ENCODE data around the gene KHDRBS1. TPM values are rescaled to one million over a fixed set of nuclear protein-coding genes. Genes with fewer than 3 reads are reported as not detected.
A peak's percentile ranks its signal among the peaks of the same experiment; 100 is the strongest.

Gene KHDRBS1
- total and polyA plus RNA-seq, 9 of the 15 experiments (the other 6 are each of a cell fraction or from before 2014, with no cell fraction given), result 48.4 to 257 (median 114) TPM

DNA sequence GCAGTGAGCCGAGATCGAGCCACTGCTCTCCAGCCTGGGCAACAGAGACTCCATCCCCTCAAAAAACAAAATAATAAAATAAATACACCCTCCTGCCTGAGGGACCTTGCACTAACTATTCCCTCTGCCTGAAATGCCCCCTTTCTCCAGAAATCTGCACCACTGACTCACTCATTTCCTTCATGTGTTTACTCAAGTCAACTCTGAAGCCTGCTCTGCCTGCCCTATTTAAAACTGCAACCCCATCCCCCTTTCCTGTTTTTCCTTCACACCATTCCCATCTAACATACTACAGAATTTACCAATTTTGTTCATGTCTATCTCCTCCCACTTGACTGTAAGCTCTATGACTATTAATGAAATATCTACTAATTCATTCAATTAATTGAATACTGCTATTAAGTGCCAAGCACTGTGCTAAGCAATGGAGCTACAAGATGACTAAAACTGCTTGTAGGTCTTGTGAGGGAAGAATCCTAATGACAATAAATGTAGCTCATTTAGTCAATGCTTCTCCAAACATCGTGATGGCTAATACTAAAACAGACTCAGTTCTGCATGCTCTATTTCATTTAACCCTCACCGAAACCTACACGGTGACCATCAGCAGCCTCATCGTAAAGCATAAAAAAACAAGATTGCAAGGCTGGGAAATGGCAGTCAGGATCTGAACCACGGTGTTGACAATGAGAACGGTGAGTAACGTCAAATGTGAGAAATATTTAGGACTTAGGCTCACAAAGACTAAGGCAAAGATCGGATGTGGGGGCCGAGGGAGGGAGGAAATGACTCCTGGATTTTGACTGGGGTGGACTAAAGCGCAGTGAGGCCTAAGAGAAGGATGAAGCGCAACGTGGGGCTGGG, 58.3 kb downstream of the KHDRBS1 start (continued):
- no peak for TF ChIP-seq ELF1 (tag; IDR thresholded peaks at IDR 0.05)
- no peak for TF ChIP-seq ARID2 (IDR thresholded peaks at IDR 0.05)
- TF ChIP-seq SAFB2 (IDR thresholded peaks at IDR 0.05; ENCODE audit: borderline replicate concordance, low read depth, low read length, severe bottlenecking), result no peak
- TF ChIP-seq DIDO1 (tag; IDR thresholded peaks at IDR 0.05; ENCODE audit: low read depth), result no peak
- no peak for TF ChIP-seq GABPB2 (CRISPR knock-in tag; conservative IDR thresholded peaks at IDR 0.05)
- no peak for TF ChIP-seq NR2C2 (CRISPR knock-in tag; IDR thresholded peaks at IDR 0.05)
- 0 out of 2 replicates have a peak, but pooled peaks have one; percentile 23 for TF ChIP-seq NR2C2 (tag; IDR thresholded peaks at IDR 0.05)
- TF ChIP-seq, protein P1, sequence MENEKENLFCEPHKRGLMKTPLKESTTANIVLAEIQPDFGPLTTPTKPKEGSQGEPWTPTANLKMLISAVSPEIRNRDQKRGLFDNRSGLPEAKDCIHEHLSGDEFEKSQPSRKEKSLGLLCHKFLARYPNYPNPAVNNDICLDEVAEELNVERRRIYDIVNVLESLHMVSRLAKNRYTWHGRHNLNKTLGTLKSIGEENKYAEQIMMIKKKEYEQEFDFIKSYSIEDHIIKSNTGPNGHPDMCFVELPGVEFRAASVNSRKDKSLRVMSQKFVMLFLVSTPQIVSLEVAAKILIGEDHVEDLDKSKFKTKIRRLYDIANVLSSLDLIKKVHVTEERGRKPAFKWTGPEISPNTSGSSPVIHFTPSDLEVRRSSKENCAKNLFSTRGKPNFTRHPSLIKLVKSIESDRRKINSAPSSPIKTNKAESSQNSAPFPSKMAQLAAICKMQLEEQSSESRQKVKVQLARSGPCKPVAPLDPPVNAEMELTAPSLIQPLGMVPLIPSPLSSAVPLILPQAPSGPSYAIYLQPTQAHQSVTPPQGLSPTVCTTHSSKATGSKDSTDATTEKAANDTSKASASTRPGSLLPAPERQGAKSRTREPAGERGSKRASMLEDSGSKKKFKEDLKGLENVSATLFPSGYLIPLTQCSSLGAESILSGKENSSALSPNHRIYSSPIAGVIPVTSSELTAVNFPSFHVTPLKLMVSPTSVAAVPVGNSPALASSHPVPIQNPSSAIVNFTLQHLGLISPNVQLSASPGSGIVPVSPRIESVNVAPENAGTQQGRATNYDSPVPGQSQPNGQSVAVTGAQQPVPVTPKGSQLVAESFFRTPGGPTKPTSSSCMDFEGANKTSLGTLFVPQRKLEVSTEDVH (IDR thresholded peaks at IDR 0.05; ENCODE audit: low read depth, partially characterized antibody), result no peak
- TF ChIP-seq POLR2H (tag; IDR thresholded peaks at IDR 0.05; ENCODE audit: low read depth), result 0 out of 2 replicates have a peak, but pooled peaks have one; percentile 2
- TF ChIP-seq, protein P2, sequence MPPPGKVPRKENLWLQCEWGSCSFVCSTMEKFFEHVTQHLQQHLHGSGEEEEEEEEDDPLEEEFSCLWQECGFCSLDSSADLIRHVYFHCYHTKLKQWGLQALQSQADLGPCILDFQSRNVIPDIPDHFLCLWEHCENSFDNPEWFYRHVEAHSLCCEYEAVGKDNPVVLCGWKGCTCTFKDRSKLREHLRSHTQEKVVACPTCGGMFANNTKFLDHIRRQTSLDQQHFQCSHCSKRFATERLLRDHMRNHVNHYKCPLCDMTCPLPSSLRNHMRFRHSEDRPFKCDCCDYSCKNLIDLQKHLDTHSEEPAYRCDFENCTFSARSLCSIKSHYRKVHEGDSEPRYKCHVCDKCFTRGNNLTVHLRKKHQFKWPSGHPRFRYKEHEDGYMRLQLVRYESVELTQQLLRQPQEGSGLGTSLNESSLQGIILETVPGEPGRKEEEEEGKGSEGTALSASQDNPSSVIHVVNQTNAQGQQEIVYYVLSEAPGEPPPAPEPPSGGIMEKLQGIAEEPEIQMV (tag; conservative IDR thresholded peaks at IDR 0.05; ENCODE audit: low read depth), result no peak
- no peak for TF ChIP-seq DNMT1 (IDR thresholded peaks at IDR 0.05)
- TF ChIP-seq FOXA3 (CRISPR knock-in tag; conservative IDR thresholded peaks at IDR 0.05 in 1 of 2, IDR thresholded peaks at IDR 0.05 in 1 of 2), result peak; percentile 10 to 14; a peak in 1 of 4 replicates
- TF ChIP-seq STAG1 (CRISPR knock-in tag; IDR thresholded peaks at IDR 0.05; ENCODE audit: borderline replicate concordance), result no peak
- TF ChIP-seq SUPT5H (IDR thresholded peaks at IDR 0.05), result no peak
- TF ChIP-seq, protein P3, sequence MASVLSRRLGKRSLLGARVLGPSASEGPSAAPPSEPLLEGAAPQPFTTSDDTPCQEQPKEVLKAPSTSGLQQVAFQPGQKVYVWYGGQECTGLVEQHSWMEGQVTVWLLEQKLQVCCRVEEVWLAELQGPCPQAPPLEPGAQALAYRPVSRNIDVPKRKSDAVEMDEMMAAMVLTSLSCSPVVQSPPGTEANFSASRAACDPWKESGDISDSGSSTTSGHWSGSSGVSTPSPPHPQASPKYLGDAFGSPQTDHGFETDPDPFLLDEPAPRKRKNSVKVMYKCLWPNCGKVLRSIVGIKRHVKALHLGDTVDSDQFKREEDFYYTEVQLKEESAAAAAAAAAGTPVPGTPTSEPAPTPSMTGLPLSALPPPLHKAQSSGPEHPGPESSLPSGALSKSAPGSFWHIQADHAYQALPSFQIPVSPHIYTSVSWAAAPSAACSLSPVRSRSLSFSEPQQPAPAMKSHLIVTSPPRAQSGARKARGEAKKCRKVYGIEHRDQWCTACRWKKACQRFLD (CRISPR knock-in tag; IDR thresholded peaks at IDR 0.05), result no peak
- no peak for TF ChIP-seq ZNF77 (CRISPR knock-in tag; IDR thresholded peaks at IDR 0.05)
- TF ChIP-seq MEF2D (tag; conservative IDR thresholded peaks at IDR 0.05; ENCODE audit: low read depth), result no peak
- TF ChIP-seq CEBPG (CRISPR knock-in tag; IDR thresholded peaks at IDR 0.05), result no peak
- no peak for TF ChIP-seq CEBPG (tag; conservative IDR thresholded peaks at IDR 0.05 in 1 of 2, IDR thresholded peaks at IDR 0.05 in 1 of 2)
- TF ChIP-seq EWSR1 (IDR thresholded peaks at IDR 0.05; ENCODE audit: borderline replicate concordance, low read depth, partially characterized antibody), result no peak
- TF ChIP-seq TRIM28 (IDR thresholded peaks at IDR 0.05), result peak; percentile 62; the same call in 1 of the 2 replicates
- TF ChIP-seq, protein P4, sequence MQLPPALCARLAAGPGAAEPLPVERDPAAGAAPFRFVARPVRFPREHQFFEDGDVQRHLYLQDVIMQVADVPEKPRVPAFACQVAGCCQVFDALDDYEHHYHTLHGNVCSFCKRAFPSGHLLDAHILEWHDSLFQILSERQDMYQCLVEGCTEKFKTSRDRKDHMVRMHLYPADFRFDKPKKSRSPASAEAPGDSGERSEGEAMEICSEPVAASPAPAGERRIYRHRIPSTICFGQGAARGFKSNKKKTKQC (CRISPR knock-in tag; IDR thresholded peaks at IDR 0.05), result no peak

Data from K562 (cell line).